Ishikawa (cell line): Measurements from ENCODE around the gene PCNX3.

Experiments
- CEBPB ChIP-seq: IDR thresholded peaks from 2 replicates; pipeline ENCODE4 v1.6.1; 2012
- CREB1 ChIP-seq: IDR thresholded peaks from 2 replicates; pipeline ENCODE4 v1.6.1; 2012; ENCODE audit warnings: low read depth
- EGR1 ChIP-seq: IDR thresholded peaks from 2 replicates; pipeline ENCODE4 v1.6.1; 2012
- EP300 ChIP-seq: IDR thresholded peaks from 2 replicates; pipeline ENCODE4 v1.6.1; 2012; ENCODE audit warnings: borderline replicate concordance
- FOXM1 ChIP-seq: IDR thresholded peaks from 2 replicates; pipeline ENCODE4 v1.6.1; 2012; ENCODE audit warnings: low read depth, borderline replicate concordance
- MAX ChIP-seq: IDR thresholded peaks from 2 replicates; pipeline ENCODE4 v1.6.1; 2012
- NFIC ChIP-seq: IDR thresholded peaks from 2 replicates; pipeline ENCODE4 v1.6.1; 2012
- RAD21 ChIP-seq: IDR thresholded peaks from 2 replicates; pipeline ENCODE4 v1.6.1; 2012; ENCODE audit warnings: low read depth
- REST ChIP-seq: IDR thresholded peaks from 2 replicates; pipeline ENCODE4 v1.6.1; 2012; ENCODE audit warnings: low read depth, mild to moderate bottlenecking
- TAF1 ChIP-seq: IDR thresholded peaks from 2 replicates; pipeline ENCODE4 v1.6.1; 2012; ENCODE audit warnings: low read depth, mild to moderate bottlenecking
- TCF12 ChIP-seq: IDR thresholded peaks from 2 replicates; pipeline ENCODE4 v1.6.1; 2012; ENCODE audit warnings: low read depth
- TEAD4 ChIP-seq: IDR thresholded peaks from 2 replicates; pipeline ENCODE4 v1.6.1; 2012
- USF1 ChIP-seq: IDR thresholded peaks from 2 replicates; pipeline ENCODE4 v1.6.1; 2012
- YY1 ChIP-seq: IDR thresholded peaks from 2 replicates; pipeline ENCODE4 v1.6.1; 2012; ENCODE audit warnings: low read depth
- ZBTB7A ChIP-seq: IDR thresholded peaks from 2 replicates; pipeline ENCODE4 v1.6.1; 2012; ENCODE audit warnings: low read depth

The PCNX3 gene

GRCh38 chr11:65599216-65599954 lies 16.2 kb upstream of the PCNX3 start:
- no peak for TF ChIP-seq TEAD4
- no peak for TF ChIP-seq RAD21
- TF ChIP-seq NFIC: no peak
- TF ChIP-seq TCF12: no peak
- no peak for TF ChIP-seq EP300
- TF ChIP-seq REST: no peak
- no peak for TF ChIP-seq FOXM1
- TF ChIP-seq ZBTB7A: no peak
- TF ChIP-seq USF1: no peak
- no peak for TF ChIP-seq MAX
- no peak for TF ChIP-seq CREB1
- no peak for TF ChIP-seq TAF1
- TF ChIP-seq YY1: no peak
- no peak for TF ChIP-seq CEBPB

GRCh38 chr11:65599955-65600246 lies 15.7 kb upstream of the PCNX3 start:
- TF ChIP-seq TEAD4 (no peak), TAF1 (no peak), CREB1 (no peak), RAD21 (no peak), CEBPB (no peak), USF1 (no peak), MAX (no peak), FOXM1 (no peak), TCF12 (no peak), NFIC (no peak), ZBTB7A (no peak), EP300 (no peak), REST (no peak), EGR1 (no peak)

- TF ChIP-seq CEBPB: no peak
- TF ChIP-seq TEAD4: no peak
- no peak for TF ChIP-seq USF1
- no peak for TF ChIP-seq REST
- TF ChIP-seq FOXM1: no peak
- TF ChIP-seq YY1: no peak
- no peak for TF ChIP-seq TAF1
- no peak for TF ChIP-seq MAX
- no peak for TF ChIP-seq EGR1
- no peak for TF ChIP-seq CREB1
- no peak for TF ChIP-seq ZBTB7A
- TF ChIP-seq EP300: no peak
- no peak for TF ChIP-seq TCF12
- TF ChIP-seq NFIC: no peak
- no peak for TF ChIP-seq RAD21
These were observed 11.3 kb upstream of the PCNX3 start for GRCh38 chr11:65604258-65604657.
